GM12878 (cell line): ENCODE measurements around the gene KCNQ1OT1. TPM values are rescaled to one million over a fixed set of nuclear protein-coding genes. Genes with fewer than 3 reads are reported as not detected.

Source experiments
- ATAC-seq: fragments of 200-7000 bp; cut with Tn5 transposase; 3 replicates; pipeline ENCODE4 v1.9.1; 2020; ENCODE audit warnings: mild to moderate bottlenecking, moderate library complexity
- BruUV-seq: library from RNA; stranded (reverse); fragments of 400-500 nt; replicated peaks from 2 replicates; lab custom pipeline; 2021; lab: Mats Ljungman, UMichigan
- CTCF ChIA-PET: fragments of 300-600 bp; sonication (Branson Sonifier 250); formaldehyde crosslinking; extraction: SDS; loops from one replicate; lab custom pipeline; 2021; ENCODE audit warnings: inconsistent platforms; lab: Yijun Ruan, JAX
- POLR2A ChIA-PET: fragments of 350-600 bp; formaldehyde crosslinking; extraction: SDS; loops from one replicate; lab custom pipeline; 2021; ENCODE audit warnings: inconsistent platforms; lab: Charles Lee
- RAD21 ChIA-PET: fragments of 300-600 bp; sonication (Branson Sonifier 250); formaldehyde crosslinking; loops from one replicate; lab custom pipeline; 2023; ENCODE audit warnings: antibody characterized with exemption; ENCODE audit not compliant: unreplicated experiment; lab: Charles Lee
- SMC1A ChIA-PET: fragments of 300-600 bp; sonication (Branson Sonifier 250); formaldehyde crosslinking; loops from one replicate; lab custom pipeline; 2023; ENCODE audit not compliant: unreplicated experiment, uncharacterized antibody; lab: Charles Lee
- DNase-seq: peaks from one replicate; pipeline ENCODE4 v3.0.0-alpha.2; 2011; ENCODE audit warnings: low read depth, low spot score
- FAIRE-seq: peaks from 3 replicates; lab custom pipeline; 2011; peaks lifted over from hg19 to GRCh38; lab: Jason Lieb, UNC
- H2AFZ ChIP-seq: 2 replicates; pipeline ENCODE4 v1.6.0; 2011; ENCODE audit warnings: low read depth, low read length, control low read depth; ENCODE audit not compliant: control insufficient read depth
- H3K27ac ChIP-seq: 2 replicates; pipeline ENCODE4 v1.5.1; 2011; ENCODE audit warnings: control low read depth; ENCODE audit not compliant: control insufficient read depth, insufficient read depth
- H3K27me3 ChIP-seq, 2 experiments: replicated peaks in 1 of 2; 2 replicates each; pipeline versions ENCODE4 v1.6.0 to v1.6.1; 2011; ENCODE audit warnings: low read length in 1 of 2; ENCODE audit not compliant: control insufficient read depth in 2 of 2, insufficient read depth in 2 of 2
- H3K36me3 ChIP-seq, 2 experiments: 2 replicates each; pipeline ENCODE4 v1.5.1; 2011; ENCODE audit warnings: low read length in 1 of 2; ENCODE audit not compliant: control insufficient read depth in 2 of 2, insufficient read depth in 2 of 2
- H3K4me1 ChIP-seq: 2 replicates; pipeline ENCODE4 v1.6.1; 2011; ENCODE audit warnings: mild to moderate bottlenecking, low read length, moderate library complexity, mixed read lengths; ENCODE audit not compliant: control insufficient read depth, insufficient read depth
- H3K4me2 ChIP-seq: 2 replicates; pipeline ENCODE4 v1.6.0; 2011; ENCODE audit warnings: control low read depth; ENCODE audit not compliant: control insufficient read depth, insufficient read depth
- H3K4me3 ChIP-seq: fragments of 200-600 bp; sonication (generic); 2 replicates; pipeline ENCODE4 v1.5.1; 2016
- H3K79me2 ChIP-seq: 2 replicates; pipeline ENCODE4 v1.6.0; 2011; ENCODE audit warnings: low read length; ENCODE audit not compliant: control insufficient read depth, insufficient read depth
- H3K9ac ChIP-seq: 2 replicates; pipeline ENCODE4 v1.8.0; 2011; ENCODE audit warnings: low read length, control low read depth, mixed read lengths; ENCODE audit not compliant: control insufficient read depth, insufficient read depth
- H3K9me3 ChIP-seq: replicated peaks from 3 replicates; pipeline ENCODE4 v1.5.1; 2011; ENCODE audit warnings: mild to moderate bottlenecking, low read length; ENCODE audit not compliant: control insufficient read depth, insufficient read depth
- H4K20me1 ChIP-seq: 2 replicates; pipeline ENCODE4 v1.6.0; 2011; ENCODE audit not compliant: control insufficient read depth, insufficient read depth
- ATF7 ChIP-seq: fragments of 450-650 bp; IDR thresholded peaks from 2 replicates; pipeline ENCODE4 v1.6.1; 2016; ENCODE audit warnings: low read depth, mild to moderate bottlenecking
- BMI1 ChIP-seq: fragments of 450-650 bp; IDR thresholded peaks from 2 replicates; pipeline ENCODE4 v1.6.1; 2016; ENCODE audit warnings: mild to moderate bottlenecking, moderate library complexity, borderline replicate concordance
- ESRRA ChIP-seq: IDR thresholded peaks from 2 replicates; pipeline ENCODE4 v1.6.1; 2012; ENCODE audit warnings: mild to moderate bottlenecking, low read length, improper control_type of control experiment
- ETV6 ChIP-seq, 2 experiments: fragments of 450-650 bp in 1 of 2; IDR thresholded peaks in 1 of 2; conservative IDR thresholded peaks in 1 of 2; 2 replicates each; pipeline ENCODE4 v1.6.1; 2014; ENCODE audit warnings: antibody characterized with exemption in 1 of 2, borderline replicate concordance in 1 of 2, low read depth in 1 of 2, mild to moderate bottlenecking in 1 of 2, moderate library complexity in 1 of 2
- FOXK2 ChIP-seq: fragments of 450-650 bp; IDR thresholded peaks from 2 replicates; pipeline ENCODE4 v1.6.1; 2017; ENCODE audit warnings: mild to moderate bottlenecking, moderate library complexity
- KAT2A ChIP-seq: conservative IDR thresholded peaks from 2 replicates; pipeline ENCODE4 v1.6.1; 2011; ENCODE audit warnings: low read depth, low read length; ENCODE audit not compliant: control insufficient read depth
- NBN ChIP-seq: fragments of 450-650 bp; IDR thresholded peaks from 2 replicates; pipeline ENCODE4 v1.6.1; 2016
- POU2F2 ChIP-seq: IDR thresholded peaks from 3 replicates; pipeline ENCODE4 v1.6.1; 2011; ENCODE audit warnings: low read depth, mild to moderate bottlenecking, low read length, borderline replicate concordance
- USF1 ChIP-seq: IDR thresholded peaks from 2 replicates; pipeline ENCODE4 v1.6.1; 2011; ENCODE audit warnings: borderline replicate concordance, low read depth, mild to moderate bottlenecking, moderate library complexity, mixed read lengths, low read length; ENCODE audit not compliant: insufficient read depth; ENCODE audit errors: extremely low read length
- ZBTB40 ChIP-seq: fragments of 450-650 bp; IDR thresholded peaks from 2 replicates; pipeline ENCODE4 v1.6.1; 2016; ENCODE audit warnings: mild to moderate bottlenecking, moderate library complexity, borderline replicate concordance
- ZNF274 ChIP-seq: IDR thresholded peaks from one replicate; pipeline ENCODE4 v1.8.0; 2011; ENCODE audit not compliant: insufficient read length, insufficient read depth
- ZSCAN29 ChIP-seq: fragments of 450-650 bp; IDR thresholded peaks from 2 replicates; pipeline ENCODE4 v1.6.1; 2017; ENCODE audit warnings: mild to moderate bottlenecking, moderate library complexity
- WGBS: methylation state at CpG from one replicate; pipeline ENCODE4 v1.1.6; 2016; ENCODE audit warnings: low lambda C conversion rate; ENCODE audit not compliant: insufficient replicate concordance, insufficient coverage; ENCODE audit errors: missing lambda C conversion rate; 5-methylcytosine and 5-hydroxymethylcytosine counted together
- in situ Hi-C: fragments of 300-500 bp; cut with MboI; formaldehyde crosslinking; loops from 9 replicates; pipeline ENCODE4 v1.14.3; 2018; ENCODE audit warnings: mixed read lengths
- intact Hi-C: fragments of 100-400 bp; cut with micrococcal nuclease; formaldehyde crosslinking; loops from one replicate; pipeline ENCODE4 v1.14.2; 2022; ENCODE audit not compliant: unreplicated experiment
- polyA plus RNA-seq, 11 experiments: library from polyadenylated mRNA; depleted of rRNA in 4 of 11; unstranded in 6 of 11; stranded (reverse) in 5 of 11; fragments of >200 nt; fragmentation: Nextera tagmentation in 4 of 11; fragmentation: Illumina TruSeq in 1 of 11; extraction: Ambion mirVana in 4 of 11; extraction: Trizol in 1 of 11; gene quantifications; 1 replicate in 1 of 11; 2 replicates in 10 of 11; pipeline versions ENCODE4 v1.2.1 to v1.2.3, GENCODE V29; 2011 to 2016; ENCODE audit warnings: inconsistent platforms in 2 of 11, missing spikeins in 2 of 11, low read depth in 1 of 11
- total RNA-seq, 4 experiments: library from RNA; depleted of rRNA in 3 of 4; stranded (reverse); fragments of >200 nt in 3 of 4; fragmentation: Illumina TruSeq in 1 of 4; extraction: Trizol in 1 of 4; gene quantifications; 2 replicates each; pipeline versions ENCODE4 v1.2.1 to v1.2.3, GENCODE V29; 2013 to 2021

The KCNQ1OT1 gene
- total and polyA plus RNA-seq, 10 of the 15 experiments (the other 5 are each of a cell fraction or from before 2014, with no cell fraction given): 0.02 to 1.6 (median 0.41) TPM

- Histone ChIP-seq H3K4me3 (no peak overlapping the region), H3K4me1 (no peaks in the 10 kb centered on the region), H3K9ac (no peak overlapping the region), H3K79me2 (no peaks in the 10 kb centered on the region), H3K27ac (no peak overlapping the region), H3K9me3 (peaks cover 7% of the 10 kb centered on the region; the same call in 2 of the 3 replicates), H3K27me3 (no peaks in the 10 kb centered on the region), H4K20me1 (no peaks in the 10 kb centered on the region), H3K4me2 (no peak overlapping the region), H3K36me3 (no peaks in the 10 kb centered on the region), H2AFZ (no peak overlapping the region)
- FAIRE-seq (no peak), DNase-seq (no peak), ATAC-seq (no peak)
- no TSS peak for BruUV-seq
- ChIA-PET SMC1A (no interaction called here), RAD21 (no interaction called here), CTCF (no interaction called here), POLR2A (no interaction called here)
- no peak for TF ChIP-seq ETV6 (conservative IDR thresholded peaks at IDR 0.05 in 1 of 2, IDR thresholded peaks at IDR 0.05 in 1 of 2; ENCODE audit: borderline replicate concordance in 1 of 2, low read depth in 1 of 2)
- no peak for TF ChIP-seq FOXK2
- in situ Hi-C loops (no loop called here), intact Hi-C loops (no loop called here)
- WGBS: 70% methylated on average over 16 of the region's 16 CpGs
These were observed 45.7 kb downstream of the KCNQ1OT1 start for GRCh38 chr11:2653930-2654739.

GRCh38 chr11:2653198-2653551 lies 46.6 kb downstream of the KCNQ1OT1 start:
- Histone ChIP-seq H3K36me3 (no peaks in the 10 kb centered on the region), H3K4me3 (no peak overlapping the region), H3K9me3 (peaks cover 7% of the 10 kb centered on the region; the same call in 2 of the 3 replicates), H3K27ac (no peak overlapping the region), H3K4me2 (no peak overlapping the region), H3K27me3 (no peaks in the 10 kb centered on the region), H4K20me1 (no peaks in the 10 kb centered on the region), H3K9ac (no peak overlapping the region), H3K79me2 (no peaks in the 10 kb centered on the region), H3K4me1 (no peaks in the 10 kb centered on the region), H2AFZ (no peak overlapping the region)
- in situ Hi-C loops (no loop called here), intact Hi-C loops (no loop called here)
- ChIA-PET RAD21 (no interaction called here), POLR2A (no interaction called here), CTCF (no interaction called here), SMC1A (interaction anchor here (0.7 kb wide), 1 partner anchor 32 kb away, joined by 3 read pairs; no protein-coding TSS in a partner anchor)
- 38% methylated on average over 1 of the region's 1 CpG for WGBS
- FAIRE-seq (no peak), ATAC-seq (no peak), DNase-seq (no peak)
- no TSS peak for BruUV-seq
- no peak for TF ChIP-seq ZNF274
- TF ChIP-seq ZBTB40: no peak
- TF ChIP-seq USF1: no peak
- TF ChIP-seq ESRRA: no peak
- no peak for TF ChIP-seq ZSCAN29
- no peak for TF ChIP-seq POU2F2
- TF ChIP-seq KAT2A: no peak
- TF ChIP-seq BMI1: no peak
- no peak for TF ChIP-seq ATF7
- no peak for TF ChIP-seq NBN
